Muscle of back (tissue), 11 donors: ENCODE results near the gene S1PR1. TPM values are rescaled to one million over a fixed set of nuclear protein-coding genes. Genes with fewer than 3 reads are reported as not detected.
A peak's percentile ranks its signal among the peaks of the same experiment; 100 is the strongest.

Experiments
- DNase-seq, 3 donors: peaks; one replicate each; pipeline versions ENCODE4 v3.0.0 to v3.0.0-alpha.2; 2013
- polyA plus RNA-seq, 10 donors: library from polyadenylated mRNA; unstranded; fragments of 120-200 nt; gene quantifications; one replicate each; pipeline ENCODE4 v1.2.1, GENCODE V29; 2013; ENCODE audit not compliant: insufficient read length in 10 of 10

Gene S1PR1
- polyA plus RNA-seq, 10 donors, result 10.1 to 20.5 (median 13.6) TPM

DNA sequence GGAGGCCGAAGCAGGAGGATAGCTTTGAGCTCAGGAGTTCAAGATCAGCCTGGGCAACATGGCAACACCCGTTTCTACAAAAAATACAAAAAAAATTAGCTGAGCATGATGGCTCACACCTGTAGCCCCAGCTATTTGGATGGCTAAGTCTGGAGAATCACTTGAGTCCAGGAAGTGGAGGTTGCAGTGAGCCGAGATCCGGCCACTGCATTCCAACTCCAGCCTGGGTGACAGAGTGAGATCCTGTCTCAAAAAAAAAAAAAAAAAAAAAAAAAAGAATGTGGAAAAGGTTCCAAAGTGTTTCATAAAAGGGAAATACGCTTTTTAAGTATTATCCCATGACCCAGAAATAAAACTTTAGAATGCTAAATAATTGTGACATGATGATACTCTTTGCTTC is 8.0 kb downstream of the S1PR1 start:
- DNase-seq, result no peak

DNA sequence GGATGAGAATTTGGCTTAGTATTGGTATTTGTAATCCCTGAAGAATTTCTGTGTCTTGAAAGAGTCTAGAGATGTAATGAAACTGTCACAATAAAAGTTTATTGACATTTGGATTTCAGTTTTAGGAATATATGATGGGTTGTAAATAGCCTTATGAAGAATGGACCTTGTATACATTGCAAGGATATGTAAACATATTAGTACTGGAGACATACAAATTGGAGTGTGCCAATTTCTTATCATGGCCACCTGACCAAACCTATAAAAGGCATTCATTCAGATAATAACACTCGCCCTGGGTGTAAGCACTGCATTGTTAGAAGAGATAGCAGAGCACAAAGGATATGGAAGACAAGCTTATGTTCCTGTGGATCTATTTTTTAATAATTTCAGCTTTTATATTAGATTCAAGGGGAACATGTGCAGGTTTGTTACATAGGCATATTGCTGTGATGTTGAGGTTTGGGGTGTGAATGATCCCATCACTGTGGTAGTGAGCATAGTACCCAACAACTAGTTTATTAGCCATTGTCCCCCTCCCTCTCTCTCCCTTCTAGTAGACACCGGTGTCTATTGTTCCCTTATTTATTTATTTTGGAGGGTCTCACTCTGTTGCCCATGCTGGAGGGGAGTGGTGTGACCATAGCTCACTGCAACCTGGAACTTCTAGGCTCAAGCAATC is 8.6 kb downstream of the S1PR1 start:
- no peak for DNase-seq

DNA sequence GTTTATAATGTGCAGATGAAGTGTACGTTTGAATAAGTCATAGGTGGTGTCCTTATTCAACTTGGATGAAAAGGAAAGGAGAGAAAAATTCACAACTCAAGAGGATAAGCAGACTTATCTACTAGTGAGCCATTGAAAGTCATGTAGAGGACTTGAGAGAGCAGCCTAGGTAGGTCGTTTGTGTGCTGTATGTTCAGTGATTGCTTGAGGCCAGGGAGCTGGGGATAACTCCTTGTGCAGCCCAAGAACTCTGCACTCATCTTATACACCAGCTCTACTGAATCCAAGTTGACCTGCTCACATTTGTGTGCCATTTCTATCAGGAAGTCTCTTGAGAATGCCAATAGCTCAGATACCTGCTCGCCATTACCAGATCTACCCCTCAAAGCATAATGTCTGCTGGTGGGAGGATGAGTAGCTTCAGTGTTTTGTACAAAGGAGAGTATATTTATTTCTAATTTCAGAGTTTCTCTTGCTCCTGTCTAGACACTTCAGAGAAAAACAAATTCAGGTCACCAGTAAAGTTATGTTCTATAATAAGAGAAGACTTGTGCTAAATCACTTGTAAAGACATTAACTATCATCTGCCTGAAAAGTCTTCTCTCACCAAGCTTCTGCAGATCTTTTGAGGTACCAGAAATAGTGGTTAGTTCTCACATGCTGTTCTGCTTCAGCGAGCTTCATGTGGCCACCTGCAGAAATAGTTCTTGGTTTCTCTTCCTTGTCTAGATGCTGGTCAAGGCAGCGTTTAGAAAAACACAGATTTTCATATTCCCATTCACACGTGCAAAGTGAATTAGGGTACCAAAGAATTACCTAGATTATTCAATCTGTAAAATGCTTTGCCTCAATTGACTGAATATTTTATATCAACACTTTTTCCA is 10.8 kb downstream of the S1PR1 start:
- no peak for DNase-seq

DNA sequence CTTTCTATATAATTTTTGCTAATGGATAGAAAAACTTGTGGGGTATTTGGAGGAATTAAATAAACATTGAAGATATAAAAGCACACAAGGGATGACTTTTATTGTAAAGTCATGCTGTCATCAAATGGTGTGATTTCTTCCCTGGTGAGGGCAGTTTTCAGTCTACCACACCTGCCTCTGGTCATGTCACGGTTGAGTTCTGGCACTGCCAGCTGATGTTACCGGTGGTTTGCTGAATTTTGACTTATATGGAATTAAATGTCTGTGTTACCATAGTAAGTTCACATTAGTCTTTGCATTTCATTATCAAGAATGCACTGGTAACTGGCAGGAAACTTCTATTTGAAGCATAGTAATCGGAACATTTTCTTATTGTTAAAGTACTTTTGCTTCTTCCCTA is 13.4 kb downstream of the S1PR1 start:
- DNase-seq, result no peak

DNA sequence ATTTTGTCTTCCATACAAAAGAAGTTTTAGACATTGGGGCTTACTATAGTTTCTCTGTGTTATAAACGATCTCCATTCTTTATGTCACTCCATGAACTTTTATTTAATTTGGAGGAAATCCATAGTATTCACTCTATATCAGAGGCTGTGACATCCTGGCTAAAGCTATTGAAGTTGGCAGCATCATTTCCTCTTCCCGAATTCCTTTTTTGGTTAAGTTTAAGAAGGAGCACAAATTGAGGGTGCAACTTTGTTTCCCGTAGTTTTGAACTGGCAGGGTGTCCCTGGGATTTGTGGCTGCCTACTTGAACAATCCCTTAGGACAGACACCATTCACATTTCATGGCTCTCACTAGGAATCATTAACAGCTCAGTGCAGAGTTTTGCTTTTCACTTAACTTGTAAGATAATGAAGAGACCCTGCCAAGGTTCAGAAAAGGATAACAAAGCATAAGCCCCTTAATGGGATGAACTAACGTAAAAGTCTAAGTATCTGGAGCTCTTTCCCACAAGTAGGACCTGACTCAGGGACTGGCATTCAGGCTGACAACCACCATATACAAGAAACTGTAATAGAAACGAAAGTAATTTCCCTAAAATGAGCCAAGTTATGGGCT is 13.9 kb downstream of the S1PR1 start:
- DNase-seq, result no peak

DNA sequence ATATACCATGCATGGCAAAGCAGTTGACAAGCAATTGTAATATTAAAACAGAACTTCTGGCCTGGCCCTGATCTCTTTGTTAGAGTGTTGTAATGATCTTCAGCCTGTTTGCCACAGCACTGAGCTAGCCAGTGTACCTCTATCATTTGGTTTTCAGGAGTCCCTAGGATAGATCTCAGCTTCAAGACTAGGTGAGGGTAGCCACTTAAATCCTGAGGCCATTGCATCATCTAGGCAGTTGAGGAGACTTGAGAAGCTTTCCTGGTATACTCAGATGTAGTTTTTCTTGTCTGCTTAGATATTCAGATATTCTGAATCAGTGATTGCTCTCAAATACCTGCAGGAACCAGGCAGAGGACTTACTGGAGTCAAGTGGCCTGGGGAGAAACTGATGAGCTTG is 14.7 kb downstream of the S1PR1 start:
- no peak for DNase-seq

DNA sequence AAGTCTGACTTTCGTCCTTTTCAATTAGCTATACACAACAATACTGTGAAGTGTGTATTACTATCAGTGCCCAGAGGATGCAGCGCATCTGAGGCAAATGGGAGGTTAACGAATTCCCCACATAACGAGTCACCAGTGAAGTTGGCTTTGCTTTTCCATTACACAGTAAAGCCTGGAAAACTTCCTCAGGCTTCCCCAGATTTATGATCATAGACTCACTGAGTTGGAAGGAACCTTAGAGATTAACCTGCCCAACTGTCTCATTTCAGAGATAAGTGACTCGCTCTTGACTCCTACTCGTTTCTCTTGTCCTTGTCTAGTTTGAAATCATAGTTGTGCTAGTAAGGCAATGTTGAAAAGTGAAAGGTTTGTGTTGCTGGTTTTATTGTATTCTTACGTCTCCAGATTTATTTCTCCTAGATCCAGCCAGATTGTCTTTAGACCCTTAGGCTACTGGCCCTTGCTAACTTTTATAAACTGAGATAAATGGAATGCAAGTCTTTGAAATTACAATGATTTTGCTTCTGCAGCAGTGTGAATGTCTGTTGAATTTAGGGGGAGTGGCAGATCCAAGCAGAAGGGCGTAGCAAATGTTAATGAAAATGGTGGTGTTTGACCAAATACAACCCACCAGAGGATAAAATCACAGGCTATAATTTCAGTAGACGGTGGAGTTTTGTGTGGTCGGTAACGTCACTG is 17.3 kb downstream of the S1PR1 start:
- DNase-seq, result peak in 1 of 3 donors; percentile 32

DNA sequence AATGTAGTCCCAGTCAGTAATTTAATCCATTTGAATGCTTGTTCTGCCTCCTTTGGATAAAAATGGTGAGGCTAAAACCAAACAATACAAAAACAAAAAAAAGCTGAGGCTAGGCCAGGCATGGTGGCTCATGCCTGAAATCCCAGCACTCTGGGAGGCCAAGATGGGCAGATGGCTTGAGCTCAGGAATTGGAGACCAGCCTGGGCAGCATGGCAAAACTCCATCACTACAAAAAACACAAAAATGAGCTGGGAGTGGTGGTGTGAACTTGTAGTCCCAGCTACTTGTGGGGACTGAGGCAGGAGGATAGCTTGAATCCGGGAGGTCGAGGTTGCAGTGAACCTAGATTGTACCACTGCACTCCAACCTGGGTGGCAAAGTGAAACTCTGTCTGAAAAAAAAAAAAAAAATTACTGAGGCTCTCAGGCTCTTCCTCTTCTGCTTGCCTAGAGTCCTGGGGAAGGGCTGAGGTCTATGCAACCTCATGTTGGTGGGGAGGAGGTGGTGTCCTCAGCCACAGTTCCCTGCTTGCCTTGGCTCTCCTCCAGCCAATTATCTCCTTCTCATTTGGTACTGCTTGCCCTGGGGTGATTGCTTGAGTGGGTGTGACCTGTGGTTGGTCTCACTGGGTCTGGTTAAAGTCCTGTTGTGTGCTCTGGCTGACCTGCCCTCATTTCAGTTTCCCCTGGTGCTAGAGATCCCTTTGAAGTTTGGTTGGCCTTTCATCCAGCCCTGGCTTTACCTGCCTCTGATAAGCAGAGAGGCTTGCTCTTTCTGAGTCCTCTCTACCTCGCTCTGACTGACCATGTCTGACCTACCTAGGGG is 20.9 kb downstream of the S1PR1 start:
- no peak for DNase-seq

DNA sequence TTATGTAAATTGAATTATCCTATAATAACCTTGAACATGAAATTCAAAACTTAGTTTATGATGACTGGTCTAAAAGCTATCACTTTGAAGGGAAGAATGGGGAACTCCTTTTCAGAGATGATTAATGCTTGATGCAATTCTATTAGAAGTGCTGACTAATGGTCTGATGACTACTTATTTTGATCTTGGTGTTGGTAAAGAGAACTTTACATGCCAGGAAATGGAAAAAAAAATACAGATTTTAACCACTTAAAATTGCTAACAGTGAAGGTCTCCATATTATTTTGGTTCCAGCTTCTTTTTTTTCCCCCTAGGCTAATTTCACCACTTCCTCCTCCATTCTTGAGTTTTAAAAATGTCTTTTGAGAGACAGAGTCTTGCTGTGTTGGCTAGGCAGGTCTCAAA is 22.9 kb downstream of the S1PR1 start:
- no peak for DNase-seq

DNA sequence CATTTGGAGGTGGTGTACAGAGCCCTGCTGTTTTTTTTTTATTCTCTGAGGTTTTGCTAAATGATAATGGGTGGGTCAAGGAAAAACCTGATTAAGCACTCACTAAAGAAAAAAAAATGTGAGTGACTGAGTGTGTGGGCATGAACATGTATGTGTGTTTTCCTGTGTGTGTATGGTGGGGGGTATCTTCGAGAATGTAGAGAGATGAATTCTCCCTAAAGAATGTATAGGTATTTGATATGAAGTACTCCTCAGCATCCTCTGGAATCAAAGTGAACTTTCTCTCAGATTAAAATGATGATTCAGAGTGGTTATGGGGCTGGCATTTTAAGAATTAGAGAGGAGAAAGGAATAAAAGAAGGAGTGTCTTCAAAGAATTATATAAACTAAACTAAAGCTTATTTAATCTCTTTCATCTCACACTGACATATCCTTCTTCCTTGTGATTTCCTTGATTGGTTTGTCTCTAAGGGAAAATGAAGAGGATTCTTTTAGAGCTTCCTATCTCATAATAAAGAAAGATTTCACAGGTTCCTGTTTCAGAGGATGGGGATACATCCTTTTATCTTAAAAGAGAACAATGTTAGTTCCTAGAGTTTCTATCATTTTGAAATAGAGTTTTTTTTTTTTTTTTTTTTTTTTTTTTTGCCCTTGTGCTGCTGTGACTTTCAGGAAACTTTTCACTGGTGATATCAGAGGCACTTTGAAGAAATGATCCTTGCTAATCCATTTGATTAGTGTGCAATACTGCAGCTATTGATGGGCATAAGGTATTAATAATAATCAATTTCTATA is 23.9 kb downstream of the S1PR1 start:
- DNase-seq, result no peak

DNA sequence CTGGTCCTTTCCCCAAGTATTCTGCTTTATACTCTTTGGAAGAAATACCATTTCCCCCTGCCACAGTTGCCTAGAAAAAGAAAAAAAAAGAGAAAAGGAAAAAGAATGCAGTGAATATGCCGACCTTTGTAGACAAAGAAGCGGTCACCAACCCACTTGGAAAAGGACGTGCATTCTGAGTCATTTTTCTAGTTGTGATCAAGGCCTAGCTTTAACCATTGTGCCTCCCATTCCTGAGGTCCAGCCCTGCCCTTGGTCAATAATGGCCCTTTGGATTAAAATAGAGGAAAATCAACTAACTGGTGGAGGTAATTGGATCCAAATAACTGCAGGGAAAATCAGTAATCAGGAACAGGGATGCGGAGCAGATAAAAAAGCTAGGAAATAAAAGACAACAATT is 24.8 kb downstream of the S1PR1 start:
- no peak for DNase-seq

DNA sequence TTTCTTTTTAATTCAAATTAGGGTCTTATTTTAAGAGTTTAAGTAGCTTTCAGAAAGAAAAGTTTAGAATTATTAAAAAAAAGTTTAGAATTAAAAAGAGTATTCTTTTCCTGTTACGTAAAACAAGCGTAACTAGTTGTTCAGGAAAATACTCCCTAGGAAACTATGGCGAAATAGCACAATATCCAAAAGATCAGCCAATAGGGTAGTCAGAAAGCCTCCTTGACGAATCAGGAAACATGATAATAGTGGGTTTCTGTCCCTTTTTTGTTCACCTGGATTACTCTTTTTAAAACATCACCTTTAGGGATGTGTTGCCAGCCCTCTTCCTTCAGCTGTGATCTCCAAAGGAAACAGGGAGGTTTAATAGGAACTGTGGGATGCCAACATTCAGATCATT is 25.2 kb downstream of the S1PR1 start:
- no peak for DNase-seq

DNA sequence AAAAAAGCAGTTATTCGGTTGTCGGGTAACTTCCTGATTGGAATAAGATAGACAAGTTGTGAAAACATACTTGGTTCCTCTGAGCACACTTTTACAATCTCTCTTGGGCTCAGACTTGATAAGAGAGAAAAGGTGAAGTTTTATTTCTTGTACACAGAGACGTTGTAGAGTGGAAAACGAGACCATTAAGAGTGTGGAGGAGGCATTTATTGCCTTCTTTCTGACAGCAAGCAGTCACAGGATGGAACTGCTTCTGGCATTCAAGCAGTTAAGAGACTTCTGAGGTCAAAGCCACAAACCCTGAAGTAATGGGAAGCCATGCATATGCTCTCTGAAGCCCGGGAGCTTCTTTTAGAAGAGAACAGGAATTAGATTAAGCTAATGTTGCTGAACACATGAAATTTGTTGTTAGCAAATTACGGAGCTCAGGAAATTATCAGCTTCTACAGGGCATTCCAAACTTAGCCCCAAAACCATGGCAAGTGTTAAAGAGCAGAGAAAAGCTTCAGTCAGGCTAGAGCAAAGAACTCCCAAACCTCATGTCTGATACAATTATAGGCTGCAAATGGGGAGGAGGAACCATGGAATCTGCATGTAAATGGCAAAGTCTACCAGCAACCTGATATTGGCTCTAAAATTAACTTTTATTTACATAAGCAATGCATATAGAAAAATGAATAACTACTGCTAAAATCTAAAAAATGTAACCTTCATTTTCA is 26.0 kb downstream of the S1PR1 start:
- peak in 1 of 3 donors; percentile 23 for DNase-seq

DNA sequence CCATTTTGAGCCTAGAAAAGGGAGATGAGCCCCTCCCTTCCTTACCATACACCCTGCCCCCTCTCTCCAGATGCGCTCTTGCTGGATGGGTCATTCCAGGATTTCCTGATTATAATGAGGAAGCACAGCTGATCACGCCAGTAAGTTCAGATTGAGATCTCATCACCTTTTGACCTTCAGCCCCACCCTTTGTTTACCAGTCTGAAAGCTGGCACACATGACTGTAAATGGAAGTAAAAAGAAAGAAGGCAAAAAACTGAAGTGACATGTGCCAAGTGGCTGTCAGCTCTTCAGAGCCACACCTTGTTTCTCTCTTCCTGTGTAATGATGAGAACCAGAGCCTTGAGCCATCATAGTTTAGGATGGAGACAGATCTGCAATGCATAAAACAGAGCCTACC is 27.9 kb downstream of the S1PR1 start:
- DNase-seq, result peak in 1 of 3 donors; percentile 17

DNA sequence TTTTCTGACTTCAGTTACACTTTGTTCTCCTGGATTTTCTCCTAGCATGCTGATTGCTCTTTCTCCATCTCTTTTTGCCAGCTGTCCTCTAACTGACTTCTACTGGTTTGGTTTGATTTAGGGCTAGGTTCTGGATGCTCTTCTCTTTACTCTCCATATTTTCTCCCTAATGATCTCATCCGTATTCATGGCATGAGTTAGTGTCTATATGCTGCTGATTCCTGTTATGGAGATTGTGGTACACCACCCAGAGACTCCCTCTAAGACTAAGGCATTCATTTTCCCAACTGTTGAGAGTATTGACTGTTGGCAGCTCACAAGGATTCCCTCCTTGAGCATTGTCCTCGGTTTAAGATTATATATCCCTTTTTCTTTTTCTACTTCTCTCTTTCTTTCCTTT is 28.9 kb downstream of the S1PR1 start:
- no peak for DNase-seq

DNA sequence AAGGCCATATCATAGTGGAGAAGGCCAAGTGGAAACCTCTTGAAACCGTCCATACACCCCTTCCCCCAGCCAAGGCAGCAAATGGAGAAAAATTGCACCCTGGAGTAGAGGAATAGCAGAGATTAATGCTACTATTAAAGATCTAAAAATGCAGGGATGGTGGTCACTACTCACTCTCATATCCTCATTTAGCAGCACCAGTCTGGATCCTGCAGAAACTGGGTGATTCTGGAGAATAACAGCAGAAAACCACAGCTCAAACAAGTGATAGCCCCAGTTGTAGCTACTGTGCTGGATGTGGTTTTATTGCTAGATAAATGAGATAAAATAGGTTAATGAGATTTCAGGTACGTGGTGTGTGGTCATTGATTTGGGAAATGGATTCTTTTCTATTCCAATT is 30.3 kb downstream of the S1PR1 start:
- no peak for DNase-seq

DNA sequence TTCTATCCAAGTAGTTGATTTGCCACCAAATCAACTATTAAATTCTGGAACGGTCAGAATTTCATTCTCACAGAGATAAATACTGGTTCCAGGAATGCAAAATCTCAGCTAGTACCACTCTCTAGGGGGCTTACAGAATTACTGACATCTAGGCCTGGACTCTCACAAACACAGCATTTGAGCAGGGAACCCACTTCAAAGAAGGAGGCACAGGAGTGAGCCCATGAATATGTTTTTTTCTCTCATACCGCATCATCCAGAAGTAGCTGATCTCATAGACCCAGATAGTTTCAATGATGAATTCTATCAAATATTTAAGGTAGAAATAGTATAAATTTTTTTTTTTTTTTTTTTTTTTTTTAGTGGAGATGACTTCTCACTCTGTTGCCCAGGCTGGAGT is 32.1 kb downstream of the S1PR1 start:
- no peak for DNase-seq

DNA sequence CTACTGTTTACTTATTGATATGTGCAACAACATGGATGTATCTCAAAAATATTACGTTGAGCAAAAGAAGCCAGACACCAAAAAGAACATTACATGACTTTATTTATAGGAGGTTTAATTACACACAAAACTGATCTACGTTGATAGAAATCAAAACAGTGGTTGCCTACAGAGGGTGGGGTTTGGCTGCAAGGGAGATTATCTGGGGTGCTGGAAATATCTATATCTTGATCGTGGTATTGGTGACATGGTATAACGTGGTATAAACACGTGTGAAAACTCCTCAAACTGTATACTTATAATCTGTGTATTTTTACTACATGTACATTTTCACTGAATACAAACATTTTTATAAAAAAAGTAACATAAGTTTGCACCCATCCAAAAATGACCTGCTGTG is 38.9 kb downstream of the S1PR1 start:
- DNase-seq, result no peak

DNA sequence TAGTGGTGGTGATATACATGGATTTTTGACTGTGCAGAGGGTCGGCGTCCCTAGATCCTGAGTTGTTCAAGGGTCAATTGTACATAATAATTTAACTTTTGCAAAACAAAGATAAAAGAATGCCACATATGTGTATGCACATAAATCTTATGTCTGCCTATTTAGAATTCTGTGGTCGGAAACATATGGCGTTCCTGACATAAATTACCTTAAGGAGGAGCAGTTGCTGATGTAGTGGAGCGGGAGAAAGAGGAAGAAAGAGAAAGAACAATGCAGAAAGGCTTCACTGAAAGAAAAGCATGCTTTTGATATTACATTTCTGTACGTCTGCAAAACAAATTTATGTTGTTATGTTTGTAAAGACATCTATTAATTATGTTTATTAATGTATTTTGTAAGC is 40.0 kb downstream of the S1PR1 start:
- no peak for DNase-seq

DNA sequence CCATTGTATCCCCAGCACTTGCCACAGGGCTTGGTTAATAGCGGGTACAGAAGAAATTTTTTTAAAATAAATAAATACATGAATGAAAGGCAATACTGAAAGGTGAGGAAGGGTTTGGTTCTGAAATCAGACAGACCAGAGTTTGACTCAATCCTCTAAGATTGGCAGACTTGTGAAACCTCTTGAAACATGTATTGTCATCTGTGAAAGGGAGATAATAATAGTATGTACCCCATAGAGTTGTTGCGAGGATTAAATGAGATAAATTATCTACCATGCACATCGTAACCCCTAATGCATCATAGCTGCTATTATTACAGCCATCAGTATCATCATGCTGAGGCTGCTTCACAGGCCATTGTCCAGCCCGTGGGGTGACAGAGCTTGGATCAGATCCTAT is 41.4 kb downstream of the S1PR1 start:
- no peak for DNase-seq
